HG03571 (cell line): Measurements from ENCODE around the gene KATNB1.
"Not testable (repeated sequence)": the region's sequence is repeated elsewhere in the genome, so short reads cannot be mapped to it uniquely, and the experiment has no call there.

Experiments used
- ATAC-seq: cut with Tn5 transposase; IDR thresholded peaks from one replicate; pipeline ENCODE4 v1.9.1; 2021; ENCODE audit not compliant: unreplicated experiment

Gene KATNB1

DNA sequence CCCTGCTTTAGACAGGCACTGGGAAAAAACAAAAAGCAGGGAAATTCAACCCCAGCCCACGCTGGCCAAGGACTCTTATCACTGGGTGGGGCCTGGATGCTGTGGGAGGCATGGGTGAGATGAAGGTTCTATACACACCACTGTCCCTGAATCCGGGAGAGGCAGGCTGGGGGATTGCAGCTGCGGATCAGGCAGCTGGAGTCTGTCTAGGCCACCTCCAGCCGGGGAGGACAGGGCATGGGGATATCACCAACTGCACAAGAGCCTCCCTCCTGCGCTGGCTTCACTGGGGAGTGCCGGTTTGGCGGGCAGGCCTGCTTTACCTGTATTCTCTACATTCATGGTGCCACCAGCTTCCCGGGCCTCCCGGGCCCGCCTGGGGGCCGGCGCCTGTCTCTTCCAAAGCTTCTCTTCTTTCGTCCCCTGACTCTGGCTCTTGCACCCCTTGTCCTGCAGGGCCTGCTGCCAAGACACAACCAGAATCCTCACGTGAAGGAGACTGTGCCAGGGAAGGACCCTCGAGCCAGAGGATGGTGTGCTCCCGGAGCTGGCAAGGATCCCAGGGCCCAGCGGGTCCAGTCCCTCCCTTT, 52.8 kb downstream of the KATNB1 start:
- ATAC-seq = no peak

DNA sequence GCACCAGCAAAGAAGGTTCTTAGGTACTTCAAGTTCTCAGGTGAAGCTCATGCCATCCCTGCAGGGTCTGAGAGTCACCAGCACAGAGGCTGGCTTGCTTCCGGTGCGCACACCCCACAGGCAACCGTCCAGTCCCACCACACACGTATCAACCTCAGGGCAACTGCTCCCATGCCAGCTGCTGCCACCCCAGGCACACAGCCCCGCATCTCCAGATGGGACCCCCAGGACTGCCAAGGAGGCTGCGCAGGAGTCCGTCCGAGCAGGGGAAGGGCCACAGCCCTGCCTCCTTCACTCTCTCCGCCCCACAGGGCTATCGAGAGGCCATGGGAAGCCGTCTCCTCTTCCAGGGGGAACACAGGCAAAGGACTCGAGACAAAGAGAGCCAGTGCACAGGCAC, 53.4 kb downstream of the KATNB1 start:
- no peak for ATAC-seq

DNA sequence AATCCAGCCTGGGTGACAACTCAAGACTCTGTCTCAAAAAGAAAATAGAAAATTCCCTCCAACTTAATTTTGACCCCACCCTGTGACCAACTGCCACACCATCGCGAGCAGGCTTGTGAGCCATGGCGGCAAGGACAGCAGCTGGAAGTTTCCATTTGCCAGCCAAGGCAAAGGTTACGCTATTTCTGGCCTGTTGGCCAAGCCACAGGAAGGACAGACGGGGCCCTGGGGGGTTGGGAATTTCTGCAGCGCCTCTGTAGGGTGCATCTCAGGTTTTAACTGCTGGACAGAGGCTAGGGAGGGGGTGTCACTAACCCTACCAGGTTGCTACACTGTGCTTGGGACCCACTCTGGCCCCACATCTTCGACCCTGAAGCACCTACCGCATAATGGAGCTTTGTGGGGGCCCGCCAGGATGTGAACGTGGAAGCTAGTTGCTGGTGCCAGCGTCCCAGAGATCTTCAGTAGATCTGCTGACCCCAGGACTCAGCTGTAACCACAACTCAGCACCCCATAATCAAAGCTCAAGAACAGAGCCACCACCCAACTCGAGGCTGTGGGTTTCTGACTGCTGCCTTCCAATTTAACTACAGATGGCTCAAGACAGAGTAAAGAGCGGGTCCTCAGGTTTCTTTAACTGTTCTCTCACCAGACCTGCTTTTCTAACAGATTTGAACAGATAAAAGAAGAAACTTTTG, 55.8 kb downstream of the KATNB1 start:
- ATAC-seq = no peak

DNA sequence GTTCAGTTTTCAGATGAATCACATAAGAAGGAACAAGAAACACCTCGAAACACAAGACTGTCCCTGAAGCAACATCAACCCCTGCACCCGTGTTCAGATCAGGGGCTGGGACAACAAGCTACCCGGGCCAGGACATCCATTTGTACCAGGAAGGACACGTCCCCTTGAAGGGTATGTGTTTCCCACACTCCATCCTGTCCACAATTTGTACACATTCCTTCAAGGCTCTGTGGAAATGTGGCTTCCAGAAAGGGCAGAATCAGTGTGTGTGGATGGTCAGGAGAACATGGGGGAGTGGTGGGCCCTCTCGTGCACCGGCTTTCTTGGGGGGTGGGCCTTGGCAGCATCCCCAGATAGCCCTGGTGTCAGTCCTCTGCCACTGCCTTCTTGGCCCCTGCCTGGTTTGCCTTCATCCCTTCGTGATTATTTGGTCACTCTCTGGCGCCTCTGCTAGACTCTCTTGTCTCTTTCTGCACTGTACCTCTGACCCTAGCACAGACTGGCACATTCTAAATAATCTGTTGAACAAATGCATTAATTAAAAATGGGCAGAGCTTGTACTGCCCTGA, 56.4 kb downstream of the KATNB1 start:
- ATAC-seq = no peak

DNA sequence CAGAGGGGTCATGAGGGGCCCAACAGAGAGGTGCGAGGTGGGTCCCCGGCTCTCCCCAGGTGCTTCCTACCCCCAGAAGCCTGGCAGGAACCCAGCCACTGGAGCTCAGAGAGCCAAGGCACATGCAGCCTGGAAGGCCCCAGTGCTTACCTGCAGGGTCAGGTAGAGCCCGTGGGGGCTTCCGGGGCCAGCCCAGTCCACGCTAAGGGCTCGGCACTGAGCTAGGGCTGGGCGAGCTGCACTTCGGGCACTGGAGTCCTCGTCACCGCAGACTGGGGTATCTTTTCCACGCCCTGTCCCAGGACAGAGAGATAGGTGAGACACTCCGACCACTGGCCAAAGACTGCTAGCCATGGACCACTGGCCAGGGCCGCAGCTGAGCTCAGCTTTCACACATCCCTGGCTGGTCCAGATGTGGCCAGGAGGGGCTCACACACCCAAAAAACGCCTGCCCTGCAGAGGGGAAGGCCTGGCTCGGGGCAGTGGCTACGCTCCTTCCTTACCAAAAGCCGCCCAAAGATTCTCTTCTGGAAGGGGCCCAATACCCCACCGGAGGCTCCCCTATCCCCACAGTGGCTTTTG, 59.4 kb downstream of the KATNB1 start:
- ATAC-seq = no peak

DNA sequence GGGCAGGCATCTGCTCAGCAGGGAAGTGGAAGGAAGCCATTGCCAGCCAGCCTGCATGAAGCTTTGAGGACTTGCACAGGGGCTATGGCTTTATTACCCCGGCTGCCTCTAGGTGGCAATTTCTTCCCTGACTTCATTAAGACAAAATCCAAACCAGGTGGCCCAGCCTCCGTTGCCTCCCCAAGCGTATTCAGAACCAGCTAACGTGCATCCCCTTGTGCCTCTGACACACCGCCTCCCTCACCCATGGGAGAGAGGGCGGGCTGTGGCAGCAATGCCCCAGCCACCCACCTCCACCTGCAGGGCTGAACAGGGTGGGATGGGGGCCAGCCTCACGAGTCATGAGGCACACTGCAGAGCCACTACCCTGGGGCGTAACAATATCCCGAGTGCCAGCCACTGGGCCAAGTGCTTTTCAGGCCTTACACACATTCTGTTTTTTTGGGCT, 59.9 kb downstream of the KATNB1 start:
- no peak for ATAC-seq

DNA sequence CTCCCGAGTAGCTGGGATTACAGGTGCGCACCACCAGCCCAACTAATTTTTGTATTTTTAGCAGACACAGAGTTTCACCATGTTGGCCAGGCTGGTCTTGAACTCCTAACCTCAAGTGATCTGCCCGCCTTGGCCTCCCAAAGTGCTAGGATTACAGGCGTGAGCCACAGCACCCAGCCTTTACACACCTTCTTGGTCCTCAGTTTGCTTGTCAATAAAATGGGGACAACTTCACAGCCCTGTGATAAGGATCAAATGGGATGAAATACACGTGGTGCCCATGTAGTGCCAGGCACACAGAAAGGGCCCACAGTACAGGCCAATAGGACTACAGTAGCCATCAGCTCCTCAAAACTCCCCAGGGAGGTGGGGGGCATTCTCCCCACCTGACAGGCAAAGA, 60.4 kb downstream of the KATNB1 start:
- ATAC-seq = not testable (repeated sequence)

DNA sequence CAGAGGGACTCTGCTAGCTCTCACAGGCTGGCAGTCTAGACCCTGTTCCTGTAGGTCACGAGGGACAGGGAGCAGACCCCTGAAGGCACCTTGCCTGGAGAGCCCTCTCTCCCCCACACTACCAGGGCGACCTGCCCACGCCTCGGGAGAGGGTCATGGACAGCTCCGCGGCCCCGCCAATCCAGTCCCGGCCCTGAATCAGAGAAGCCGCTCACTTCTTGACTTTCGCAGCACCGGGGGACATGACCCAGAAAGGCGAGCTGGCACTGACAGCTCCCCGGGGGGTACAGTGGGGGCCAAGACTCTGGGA, 61.6 kb downstream of the KATNB1 start:
- no peak for ATAC-seq

DNA sequence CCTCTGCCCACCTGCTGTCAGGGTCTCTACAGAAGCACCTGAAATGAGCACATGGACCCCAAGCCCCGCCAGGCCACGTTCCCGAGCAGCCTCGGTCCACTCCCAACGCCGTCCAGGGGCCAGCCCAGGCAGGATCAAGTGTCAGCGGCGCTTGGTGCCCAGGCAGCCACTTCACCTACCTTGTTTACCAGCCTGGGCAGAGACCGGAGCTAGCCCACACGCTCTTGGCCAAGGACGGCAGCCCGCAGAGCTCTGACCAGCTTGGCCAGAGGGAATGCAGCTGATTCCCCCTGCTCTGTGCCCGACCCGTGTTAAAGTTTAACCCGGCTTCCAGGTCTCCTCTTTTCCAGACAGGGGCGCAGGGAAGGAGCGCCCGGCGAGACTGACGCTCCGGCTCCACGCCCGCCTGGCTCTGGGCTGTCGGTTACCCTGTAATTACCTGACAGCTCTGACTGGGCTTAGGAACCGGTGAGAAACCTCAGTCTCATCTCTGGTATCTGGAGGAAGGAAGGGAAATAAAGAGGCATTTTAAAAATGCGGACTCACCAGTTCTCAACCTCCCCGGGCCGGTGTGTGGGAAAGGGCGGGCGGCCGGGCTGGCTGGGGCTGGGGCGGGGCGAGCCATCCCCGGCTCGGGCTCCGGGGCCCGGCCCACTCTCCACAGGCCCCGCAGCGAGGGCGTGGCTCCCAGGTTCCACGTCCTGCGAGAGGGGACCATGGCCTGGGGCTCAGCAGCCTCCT, 62.1 kb downstream of the KATNB1 start:
- ATAC-seq = no peak

DNA sequence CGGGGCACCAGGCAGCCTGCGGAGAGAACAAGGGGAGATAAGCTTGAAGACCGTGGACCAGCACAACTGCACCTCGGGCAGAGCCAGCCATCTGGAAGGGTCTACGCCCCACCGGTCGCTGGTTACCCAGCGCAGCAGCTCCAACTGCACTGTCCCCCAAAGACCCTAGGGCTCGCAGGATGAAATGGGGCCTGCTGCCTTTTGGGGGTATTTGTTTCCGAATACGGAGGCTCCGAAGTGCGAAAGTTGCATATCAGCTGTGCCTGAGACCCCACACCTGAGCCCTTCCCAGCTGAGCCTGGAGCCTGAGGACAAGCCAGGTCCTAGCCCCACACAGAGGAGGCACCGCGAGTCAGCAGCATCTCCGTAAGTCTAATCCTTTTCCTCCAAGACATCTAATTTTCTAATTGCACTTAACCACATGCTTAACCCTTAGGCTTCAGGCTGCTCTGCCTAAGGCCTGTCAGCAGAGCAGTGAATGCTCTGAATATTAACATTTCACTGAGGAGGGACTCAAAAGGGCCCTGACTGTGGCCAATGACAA, 62.8 kb downstream of the KATNB1 start:
- ATAC-seq = no peak

DNA sequence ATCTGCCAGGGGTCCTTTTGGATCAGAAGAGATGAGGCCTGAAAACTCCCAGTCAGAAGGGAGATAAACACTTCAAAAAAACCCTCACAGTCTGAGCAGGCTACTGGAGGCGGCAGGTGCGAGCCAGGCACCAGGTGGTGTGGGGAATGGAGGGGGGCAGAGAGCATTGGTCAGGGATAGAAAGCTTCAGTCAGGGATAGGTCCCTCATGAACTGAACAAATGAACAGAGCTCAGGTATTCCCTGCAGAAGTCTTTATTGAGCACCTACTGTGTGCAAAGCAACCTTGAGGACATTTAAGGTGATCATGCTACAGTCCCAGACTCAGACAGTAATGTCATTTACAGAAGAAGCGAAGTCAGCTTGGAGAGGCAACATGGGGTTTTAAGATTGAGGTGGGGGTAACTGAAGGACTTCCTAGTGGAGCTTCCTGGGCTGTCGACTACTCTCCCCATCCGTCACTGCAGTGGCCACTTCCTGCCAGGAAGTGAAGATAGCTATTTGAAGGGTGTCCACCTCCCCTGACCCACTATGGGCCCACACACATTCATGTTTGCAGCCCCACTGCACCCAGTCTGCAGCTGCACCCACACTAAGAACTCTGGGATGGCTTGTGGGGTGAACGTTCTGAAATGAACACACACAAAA, 63.5 kb downstream of the KATNB1 start:
- no peak for ATAC-seq

DNA sequence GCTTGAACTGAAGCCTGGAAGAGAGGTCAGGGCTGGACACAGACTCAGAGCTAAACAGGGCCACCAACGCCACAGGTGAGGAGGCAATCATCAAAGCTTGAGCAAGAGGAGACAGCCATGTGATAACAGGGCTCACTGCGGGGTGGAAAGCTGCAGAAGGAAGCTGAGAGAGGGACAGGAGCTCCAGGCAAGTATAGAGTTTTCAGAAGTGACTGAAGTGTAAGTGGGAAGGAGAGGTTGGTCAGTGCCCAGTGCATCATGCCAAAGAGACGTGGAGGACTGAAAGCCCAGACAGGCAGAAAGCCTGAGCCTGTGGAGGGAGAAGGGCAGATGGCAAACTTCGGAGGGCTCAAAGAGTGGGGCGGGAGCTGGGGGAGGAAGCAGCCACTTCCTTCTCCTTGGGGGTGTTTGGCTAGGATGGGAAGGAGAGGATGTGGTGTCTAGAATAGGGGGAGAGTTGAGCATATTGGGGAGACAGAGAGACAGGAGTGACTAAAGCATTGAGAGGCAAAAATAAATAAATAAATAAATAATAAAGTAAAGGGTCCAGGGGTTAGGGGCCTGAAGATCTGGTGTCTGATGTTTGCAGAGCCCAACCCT, 64.1 kb downstream of the KATNB1 start:
- no peak for ATAC-seq

DNA sequence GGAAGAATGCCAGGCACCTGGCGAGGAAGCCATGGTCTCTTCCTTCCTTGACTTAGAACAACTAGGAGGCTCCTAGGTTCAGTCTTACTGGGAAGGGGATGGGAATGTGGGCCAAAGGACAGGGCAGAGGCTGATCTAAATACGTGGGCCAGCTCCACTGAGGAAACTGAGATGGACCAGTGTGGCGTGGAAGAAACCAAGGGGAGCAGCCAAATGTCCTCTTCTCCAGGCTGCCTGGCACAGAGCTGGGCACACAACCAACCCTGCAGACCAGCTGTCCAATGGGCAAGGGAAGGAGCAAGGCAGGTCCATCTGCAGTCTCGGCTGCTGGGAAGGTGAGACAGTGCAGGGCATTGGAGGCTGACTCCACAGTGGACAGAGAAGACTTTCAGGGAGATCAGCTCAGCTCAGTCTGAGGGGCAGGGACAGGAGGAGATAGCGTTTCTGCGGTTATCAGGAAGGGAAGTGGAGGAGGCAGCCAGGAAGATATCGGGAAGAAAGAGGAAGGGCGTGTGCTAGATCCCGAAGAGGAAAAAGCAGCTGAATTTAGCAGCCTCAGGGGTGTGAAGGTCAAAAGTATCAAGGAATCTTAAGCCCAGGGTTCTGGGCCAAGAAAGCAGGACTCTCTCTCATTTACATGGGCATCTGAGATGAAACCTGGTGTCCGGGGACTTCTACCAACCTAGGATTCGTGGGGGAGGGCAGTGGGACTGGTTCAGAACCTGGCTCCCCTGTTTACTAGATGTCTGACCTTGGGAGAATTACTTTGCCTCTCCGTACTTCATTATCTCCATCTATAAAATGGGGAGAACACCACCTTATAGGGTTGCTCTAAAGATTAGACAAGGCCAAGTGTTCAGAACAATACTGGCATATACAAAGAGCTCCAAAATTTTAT, 64.9 kb downstream of the KATNB1 start:
- no peak for ATAC-seq

DNA sequence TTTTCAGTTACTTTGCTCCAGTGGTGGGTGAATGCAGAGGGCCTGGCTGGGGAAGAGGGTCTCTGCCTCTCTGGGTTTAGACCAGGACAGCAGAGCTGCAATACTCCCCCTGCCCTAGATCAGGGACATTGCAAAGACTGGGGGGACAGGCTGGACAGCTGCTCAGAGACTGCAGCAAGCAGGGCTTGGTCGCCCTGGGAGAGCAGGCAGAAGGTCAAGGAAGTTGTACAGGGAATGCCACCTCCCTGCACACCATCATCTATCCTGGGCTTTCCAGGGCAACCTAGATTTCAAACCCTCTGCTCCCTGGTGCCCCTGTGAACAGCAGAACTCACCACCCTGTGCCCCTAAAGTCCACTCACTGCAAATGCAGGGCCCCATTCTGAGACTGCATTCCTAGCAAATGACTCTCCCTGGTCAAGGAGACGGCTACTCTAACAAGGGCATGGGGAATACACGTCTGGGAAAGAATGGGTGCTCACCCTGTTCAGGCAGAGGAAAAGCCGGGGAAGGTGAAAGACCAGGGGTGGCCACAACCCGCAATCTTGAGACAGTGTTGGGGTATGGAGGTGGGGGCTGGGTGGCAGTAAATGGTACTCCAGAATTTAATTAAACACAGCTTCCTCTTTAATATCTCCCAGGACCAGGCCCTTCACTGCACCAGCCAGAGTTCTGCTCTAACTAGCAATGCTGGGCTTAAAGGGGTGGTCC, 65.7 kb downstream of the KATNB1 start:
- no peak for ATAC-seq

DNA sequence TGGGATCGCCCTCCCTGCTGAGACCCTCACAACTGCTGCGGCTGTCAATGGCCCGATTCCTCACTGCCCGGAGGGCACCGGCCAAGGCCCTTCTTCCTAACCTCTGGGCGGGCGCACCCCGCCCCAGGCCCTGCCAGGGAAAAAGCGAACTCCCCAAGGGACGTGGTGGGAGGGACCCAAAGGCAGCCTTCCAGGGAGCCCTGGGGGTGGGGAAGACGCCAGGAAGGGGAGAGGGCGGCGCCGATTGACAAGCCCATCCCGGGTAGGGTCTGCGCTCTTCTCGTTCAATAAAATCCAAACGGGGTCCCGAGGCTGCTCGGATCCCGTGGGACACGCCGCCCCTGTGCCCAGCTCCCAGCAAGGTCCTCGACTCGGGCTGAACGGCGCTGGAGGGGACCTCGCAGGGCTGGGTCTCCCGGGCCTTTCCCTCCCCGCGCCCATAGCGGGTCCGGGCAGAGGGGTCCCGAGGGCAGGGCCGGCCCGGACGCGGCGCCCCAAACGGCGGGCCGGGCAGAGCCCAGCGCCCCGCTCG, 66.3 kb downstream of the KATNB1 start:
- ATAC-seq = no peak

DNA sequence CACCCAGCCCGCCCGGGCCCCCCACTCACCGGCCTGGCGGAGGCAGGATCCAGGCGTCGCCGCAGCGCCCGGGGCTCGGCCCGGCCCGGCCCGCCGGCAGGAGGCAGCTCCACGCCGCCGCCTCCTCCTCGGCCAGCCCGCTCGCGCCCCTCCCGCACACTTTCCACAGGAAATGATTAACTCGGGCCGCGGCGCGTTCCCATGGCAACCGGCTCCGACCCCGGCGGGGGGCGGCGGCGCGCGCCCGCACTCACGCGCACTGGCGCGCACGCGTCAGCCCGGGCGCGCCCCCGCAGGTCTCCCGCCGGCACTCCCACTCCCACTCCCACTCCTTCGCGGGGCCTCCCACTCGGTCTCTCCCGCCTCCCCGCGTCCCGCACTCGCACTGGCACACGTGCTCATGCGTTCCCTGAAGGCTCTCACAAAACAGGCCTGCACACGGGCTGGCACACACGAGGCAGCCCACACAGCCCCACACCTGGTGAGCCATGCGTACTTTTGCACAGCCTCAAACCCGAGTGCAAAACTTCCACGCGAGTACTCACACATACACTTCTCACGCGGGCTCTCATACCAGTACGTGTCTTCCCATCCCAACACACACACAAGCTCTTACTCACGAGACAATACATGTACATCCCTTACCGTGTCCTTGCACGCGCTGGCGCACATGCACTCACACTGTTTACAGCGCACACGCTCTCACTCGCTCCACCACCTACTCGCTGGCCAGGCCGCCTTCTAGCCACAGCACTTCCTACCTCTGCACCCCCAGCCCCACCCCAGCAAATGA, 67.0 kb downstream of the KATNB1 start, which contains the start of gene KIFC3:
Gene KIFC3 (minus strand): TSS at position 151 of the 793 bp plus-strand sequence. CDS start 4,248 bp downstream, outside the sequence.
- no peak for ATAC-seq

DNA sequence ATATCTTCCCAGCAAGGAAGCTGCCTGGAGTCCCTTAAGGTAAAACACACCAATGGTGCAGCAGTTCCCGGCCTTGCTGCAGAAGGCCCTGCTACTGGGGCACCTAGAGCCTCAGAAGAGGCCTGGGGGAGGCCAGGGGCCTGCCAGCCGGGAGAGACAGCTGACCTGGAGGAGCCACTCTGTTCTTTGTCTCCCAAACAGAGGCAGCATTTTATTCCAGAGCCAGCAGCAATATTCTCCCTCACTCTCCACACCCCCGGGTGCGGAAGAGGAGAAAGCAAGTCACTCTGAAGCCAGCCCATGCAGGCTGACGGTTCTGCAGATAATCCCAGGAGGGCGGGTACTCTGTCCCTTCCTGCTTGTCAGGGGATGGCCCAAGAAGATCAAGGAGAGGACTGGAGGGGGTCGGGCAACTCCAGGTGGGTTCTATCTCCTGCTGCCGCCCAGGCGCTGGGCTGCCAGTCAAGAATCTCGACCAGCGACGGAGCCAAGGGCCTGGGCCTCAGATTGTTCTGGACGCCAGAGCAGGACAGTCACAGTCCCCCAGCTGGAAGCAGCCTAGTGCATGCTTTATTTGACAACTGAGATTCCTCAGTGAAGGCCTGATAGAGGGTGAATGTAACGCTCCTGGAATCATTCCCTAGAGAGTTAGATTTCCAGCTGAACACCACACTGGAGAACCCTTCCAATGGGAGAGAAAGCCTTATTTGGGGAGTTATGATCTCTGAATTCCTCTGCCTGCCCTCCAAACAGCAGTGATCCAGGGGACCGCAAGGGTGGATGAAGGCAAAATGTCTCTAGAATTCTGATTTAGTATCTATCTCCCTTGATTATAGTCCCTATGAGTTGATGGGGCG, 67.8 kb downstream of the KATNB1 start:
- no peak for ATAC-seq
